WERI-Rb-1 (cell line): ENCODE measurements around the gene FOXI2.

Source experiments
- DNase-seq: peaks from one replicate; pipeline ENCODE4 v3.0.0-alpha.2; 2020
- H3K27ac ChIP-seq: fragments of 250-450 bp; sonication (Bioruptor Pico); 2 replicates; pipeline ENCODE4 v1.5.1; 2020; ENCODE audit warnings: mild to moderate bottlenecking, moderate library complexity
- H3K27me3 ChIP-seq: fragments of 250-450 bp; sonication (Bioruptor Pico); 2 replicates; pipeline ENCODE4 v1.5.1; 2021; ENCODE audit warnings: mild to moderate bottlenecking, low read depth, moderate library complexity; ENCODE audit not compliant: insufficient read depth, severe bottlenecking
- H3K36me3 ChIP-seq: fragments of 250-450 bp; sonication (Bioruptor Pico); 2 replicates; pipeline ENCODE4 v1.5.1; 2020; ENCODE audit warnings: mild to moderate bottlenecking, moderate library complexity
- H3K4me3 ChIP-seq: 2 replicates; pipeline ENCODE4 v1.5.1; 2011; ENCODE audit warnings: low read depth, mild to moderate bottlenecking, control low read depth, low read length
- H3K9me3 ChIP-seq: fragments of 250-450 bp; sonication (Bioruptor Pico); 2 replicates; pipeline ENCODE4 v1.5.1; 2021; ENCODE audit warnings: mild to moderate bottlenecking, moderate library complexity; ENCODE audit not compliant: severe bottlenecking
- TF ChIP-seq, protein P1 (sequence below): IDR thresholded peaks from 2 replicates; pipeline ENCODE4 v1.5.1; 2011; ENCODE audit warnings: low read depth, mild to moderate bottlenecking, control low read depth, inconsistent platforms, low read length

FOXI2 gene

DNA sequence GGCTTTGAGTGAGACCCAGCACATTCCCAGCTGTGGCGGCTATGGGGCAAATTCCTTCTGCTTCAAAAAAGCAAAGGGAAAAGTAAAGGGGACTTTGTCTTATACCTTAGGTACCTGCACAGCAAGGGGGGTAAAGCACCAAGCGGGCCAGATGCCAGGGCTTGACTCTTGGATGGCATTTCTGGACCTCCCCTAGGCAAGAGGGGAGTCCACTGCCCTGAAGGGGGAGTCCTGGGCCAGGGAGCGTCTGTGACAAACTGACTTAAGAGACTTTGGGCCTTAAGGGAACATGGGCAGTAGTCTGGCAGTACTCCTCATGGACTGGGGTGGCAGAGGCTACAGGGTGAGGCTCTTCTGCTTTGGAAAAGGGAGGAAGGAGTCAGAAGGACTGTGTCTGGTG lies 16.1 kb upstream of the FOXI2 start:
- TF ChIP-seq, protein P1, sequence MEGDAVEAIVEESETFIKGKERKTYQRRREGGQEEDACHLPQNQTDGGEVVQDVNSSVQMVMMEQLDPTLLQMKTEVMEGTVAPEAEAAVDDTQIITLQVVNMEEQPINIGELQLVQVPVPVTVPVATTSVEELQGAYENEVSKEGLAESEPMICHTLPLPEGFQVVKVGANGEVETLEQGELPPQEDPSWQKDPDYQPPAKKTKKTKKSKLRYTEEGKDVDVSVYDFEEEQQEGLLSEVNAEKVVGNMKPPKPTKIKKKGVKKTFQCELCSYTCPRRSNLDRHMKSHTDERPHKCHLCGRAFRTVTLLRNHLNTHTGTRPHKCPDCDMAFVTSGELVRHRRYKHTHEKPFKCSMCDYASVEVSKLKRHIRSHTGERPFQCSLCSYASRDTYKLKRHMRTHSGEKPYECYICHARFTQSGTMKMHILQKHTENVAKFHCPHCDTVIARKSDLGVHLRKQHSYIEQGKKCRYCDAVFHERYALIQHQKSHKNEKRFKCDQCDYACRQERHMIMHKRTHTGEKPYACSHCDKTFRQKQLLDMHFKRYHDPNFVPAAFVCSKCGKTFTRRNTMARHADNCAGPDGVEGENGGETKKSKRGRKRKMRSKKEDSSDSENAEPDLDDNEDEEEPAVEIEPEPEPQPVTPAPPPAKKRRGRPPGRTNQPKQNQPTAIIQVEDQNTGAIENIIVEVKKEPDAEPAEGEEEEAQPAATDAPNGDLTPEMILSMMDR, result no peak
- DNase-seq, result no peak
- H3K9me3 ChIP-seq, result peaks cover 5% of the 10 kb centered on the region
- H3K27me3 ChIP-seq, result peaks cover 12% of the 10 kb centered on the region
- no peaks in the 10 kb centered on the region for H3K36me3 ChIP-seq
- H3K27ac ChIP-seq, result no peak overlapping the region
- H3K4me3 ChIP-seq, result no peak overlapping the region

DNA sequence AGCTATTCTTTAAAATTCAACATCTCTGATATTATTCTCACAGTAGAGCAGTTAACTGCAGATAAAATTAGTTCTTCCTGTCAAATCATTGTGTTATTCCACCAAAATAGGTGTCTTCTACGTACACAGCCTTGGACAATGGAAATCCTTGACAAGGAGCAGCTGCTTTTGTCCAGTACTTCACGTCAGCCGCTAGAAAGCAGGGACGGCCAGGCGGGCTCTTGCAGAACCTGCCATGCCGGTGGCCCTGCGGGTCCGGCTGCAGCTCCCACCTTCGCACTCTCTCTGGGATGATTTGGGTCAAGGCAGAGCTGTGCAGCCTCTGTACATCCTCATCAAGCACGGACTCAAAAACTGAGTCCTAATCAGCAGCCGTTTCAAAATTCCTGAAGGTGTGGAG lies 2.2 kb upstream of the FOXI2 start:
- H3K4me3 ChIP-seq, result no peak overlapping the region
- TF ChIP-seq, protein P1, result no peak
- no peaks in the 10 kb centered on the region for H3K36me3 ChIP-seq
- no peak for DNase-seq
- no peak overlapping the region for H3K27ac ChIP-seq
- peaks cover 68% of the 10 kb centered on the region for H3K27me3 ChIP-seq
- no peaks in the 10 kb centered on the region for H3K9me3 ChIP-seq

DNA sequence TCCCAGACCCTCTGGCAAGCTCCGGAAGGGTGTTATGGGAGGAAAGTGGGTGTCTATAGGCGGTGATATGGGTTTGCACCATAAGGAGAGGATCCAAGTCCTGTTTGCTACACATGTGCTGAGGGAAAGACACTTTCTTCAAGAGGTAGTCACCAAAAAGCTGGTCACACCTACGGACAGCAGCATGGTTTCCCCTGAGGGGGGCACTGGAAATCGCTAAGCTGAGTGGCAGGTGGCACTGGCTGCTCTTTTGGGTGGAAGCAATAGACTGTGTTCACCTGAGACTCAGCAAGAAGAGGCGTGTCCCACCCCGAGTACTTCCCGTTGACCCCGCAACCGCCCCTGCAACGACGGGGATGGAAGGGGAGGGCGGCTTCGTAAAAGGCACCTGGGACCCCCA lies 1.8 kb upstream of the FOXI2 start:
- Histone ChIP-seq H3K36me3 (no peaks in the 10 kb centered on the region), H3K9me3 (no peaks in the 10 kb centered on the region), H3K27me3 (peaks cover 68% of the 10 kb centered on the region), H3K4me3 (no peak overlapping the region), H3K27ac (no peak overlapping the region)
- TF ChIP-seq, protein P1, result no peak
- no peak for DNase-seq

DNA sequence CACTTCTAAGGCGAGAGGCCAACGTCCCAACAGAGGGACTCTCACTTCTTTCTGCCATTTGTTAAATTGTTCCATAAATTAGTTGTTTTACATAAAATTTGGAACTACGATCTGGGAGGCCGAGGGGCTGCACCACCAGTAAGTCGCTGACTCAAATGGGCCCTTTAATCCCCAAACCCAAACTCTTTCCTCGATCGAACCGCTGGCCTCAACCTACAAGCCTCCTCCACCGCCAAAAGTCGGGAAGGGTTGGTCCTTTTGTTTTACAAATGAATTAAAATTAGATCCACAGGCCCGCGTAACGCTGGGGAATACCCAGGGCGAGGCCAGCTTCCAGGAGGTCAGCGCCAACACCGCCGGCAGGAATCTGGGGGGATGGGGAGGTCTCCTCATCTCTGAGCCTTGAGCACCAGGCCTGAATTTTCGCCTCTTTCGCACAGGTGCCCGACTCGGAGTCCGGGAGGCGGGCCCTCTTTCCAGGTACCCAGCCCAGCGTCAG lies 1.2 kb upstream of the FOXI2 start:
- Histone ChIP-seq H3K9me3 (no peaks in the 10 kb centered on the region), H3K36me3 (no peaks in the 10 kb centered on the region), H3K4me3 (no peak overlapping the region; the same call in 1 of the 2 replicates), H3K27ac (no peak overlapping the region), H3K27me3 (peaks cover 68% of the 10 kb centered on the region)
- TF ChIP-seq, protein P1, result no peak
- DNase-seq, result no peak

DNA sequence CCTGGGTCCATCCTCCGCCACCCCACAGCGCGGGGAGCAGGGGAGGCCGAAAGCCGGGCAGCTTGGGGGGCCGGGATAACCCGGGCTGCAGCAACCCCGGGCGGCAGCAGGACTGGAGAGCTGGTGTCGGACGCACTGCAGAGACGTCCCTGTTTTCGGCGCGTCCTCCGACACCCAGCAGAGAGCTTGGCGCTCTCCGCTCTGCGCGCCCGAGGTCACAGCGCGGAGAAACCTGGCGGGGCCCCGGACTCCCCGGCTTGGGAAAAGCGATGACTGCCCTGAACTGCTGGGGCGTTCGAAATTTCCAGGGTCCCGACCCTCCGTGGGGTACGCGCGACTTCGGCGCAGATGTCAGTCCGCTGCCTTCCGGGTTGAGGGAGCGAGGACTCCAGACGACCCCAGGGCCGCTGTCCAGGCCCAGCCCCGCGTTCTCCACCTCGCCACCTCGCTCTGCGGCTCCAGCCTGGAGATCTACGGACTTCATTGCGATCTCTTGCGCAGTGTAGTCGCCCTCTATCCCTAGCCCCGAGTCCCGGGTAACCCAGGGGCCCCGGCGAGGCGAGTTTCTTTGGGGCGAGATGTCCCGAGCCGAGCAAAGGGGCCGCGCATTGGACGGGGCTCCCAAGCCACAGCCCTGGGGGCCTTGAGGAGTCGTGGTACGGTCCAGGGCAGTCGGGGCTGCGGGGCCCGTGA lies 617 bp upstream of the FOXI2 start:
- H3K9me3 ChIP-seq, result no peaks in the 10 kb centered on the region
- H3K27me3 ChIP-seq, result peaks cover 65% of the 10 kb centered on the region
- DNase-seq, result no peak
- peak overlapping the region; percentile 24 for H3K4me3 ChIP-seq
- TF ChIP-seq, protein P1, result no peak
- no peak overlapping the region for H3K27ac ChIP-seq
- no peaks in the 10 kb centered on the region for H3K36me3 ChIP-seq
